CD4-positive, alpha-beta T cell (primary cell): ENCODE results near the gene SLC35G6. TPM values are rescaled to one million over a fixed set of nuclear protein-coding genes. Genes with fewer than 3 reads are reported as not detected.
A peak's percentile ranks its signal among the peaks of the same experiment; 100 is the strongest.

Experiments used
- ATAC-seq: fragments of 200-7000 bp; cut with Tn5 transposase; one replicate; pipeline ENCODE4 v1.10.0; 2022; ENCODE audit warnings: mild to moderate bottlenecking; ENCODE audit not compliant: poor library complexity
- CTCF ChIA-PET: fragments of 350-600 bp; sonication (Branson Sonifier 250); formaldehyde crosslinking; loops from one replicate; lab custom pipeline; 2021; ENCODE audit warnings: antibody characterized with exemption, inconsistent platforms; lab: Charles Lee
- POLR2A ChIA-PET: fragments of 350-600 bp; sonication (Branson Sonifier 250); formaldehyde crosslinking; loops from one replicate; lab custom pipeline; 2021; ENCODE audit warnings: antibody characterized with exemption, inconsistent platforms; lab: Charles Lee
- DNase-seq, 14 experiments: peaks; one replicate each; pipeline ENCODE4 v3.0.0-alpha.2; 2013 to 2020; ENCODE audit warnings: mixed read lengths in 2 of 14
- H3K27ac ChIP-seq, 2 donors: one replicate each; pipeline versions ENCODE4 v1.5.1 to v1.7.0; 2013; ENCODE audit warnings: low read length in 2 of 2, low read depth in 1 of 2, mild to moderate bottlenecking in 1 of 2
- H3K27me3 ChIP-seq, 2 experiments: 1 replicate in 1 of 2; 2 replicates in 1 of 2; pipeline versions ENCODE4 v1.6.1 to v1.7.0; 2013; ENCODE audit warnings: low read length in 2 of 2, control low read depth in 1 of 2, mild to moderate bottlenecking in 1 of 2, moderate library complexity in 1 of 2; ENCODE audit not compliant: insufficient read depth in 2 of 2, control insufficient read depth in 1 of 2
- H3K36me3 ChIP-seq: one replicate; pipeline ENCODE4 v1.6.1; 2013; ENCODE audit warnings: low read length, control low read depth; ENCODE audit not compliant: insufficient read depth
- H3K4me1 ChIP-seq: one replicate; pipeline ENCODE4 v1.6.1; 2013; ENCODE audit warnings: low read length, control low read depth; ENCODE audit not compliant: insufficient read depth
- H3K4me3 ChIP-seq: one replicate; pipeline ENCODE4 v1.5.1; 2013; ENCODE audit warnings: mild to moderate bottlenecking, low read length, moderate library complexity
- H3K9me3 ChIP-seq, 2 experiments: 1 replicate in 1 of 2; 2 replicates in 1 of 2; pipeline versions ENCODE4 v1.6.1 to v1.7.0; 2013; ENCODE audit warnings: low read length in 2 of 2, mild to moderate bottlenecking in 2 of 2, control low read depth in 1 of 2, moderate library complexity in 1 of 2; ENCODE audit not compliant: control insufficient read depth in 1 of 2, insufficient read depth in 1 of 2
- H3K27ac Mint-ChIP-seq: one replicate; pipeline ENCODE4 v1.8.0; 2020; ENCODE audit warnings: mixed read lengths
- H3K27me3 Mint-ChIP-seq: one replicate; pipeline ENCODE4 v1.8.0; 2021; ENCODE audit warnings: mixed read lengths
- H3K36me3 Mint-ChIP-seq: one replicate; pipeline ENCODE4 v1.8.0; 2021; ENCODE audit warnings: low read depth, mixed read lengths
- H3K4me1 Mint-ChIP-seq: one replicate; pipeline ENCODE4 v1.8.0; 2021; ENCODE audit warnings: low read depth, mixed read lengths
- H3K4me3 Mint-ChIP-seq: one replicate; pipeline ENCODE4 v1.8.0; 2020; ENCODE audit warnings: mild to moderate bottlenecking, mixed read lengths
- H3K9me3 Mint-ChIP-seq: one replicate; pipeline ENCODE4 v1.8.0; 2020; ENCODE audit warnings: mixed read lengths
- CTCF ChIP-seq: fragments of 200-600 bp; IDR thresholded peaks from one replicate; pipeline ENCODE4 v1.8.0; 2022; ENCODE audit warnings: antibody characterized with exemption, mild to moderate bottlenecking
- intact Hi-C, 2 experiments: fragments of 100-400 bp; cut with DNase I in 1 of 2; cut with micrococcal nuclease in 1 of 2; formaldehyde crosslinking; loops; one replicate each; pipeline versions ENCODE4 v1.15.1 to v1.9.0; 2023 to 2025; cut with DNase I, micrococcal nuclease
- total RNA-seq, 174 experiments: library from RNA in 2 of 174; stranded (reverse) in 2 of 174; gene quantifications; one replicate each; pipeline ENCODE4 v1.2.3 and lab custom pipeline; 2021 to 2026

The SLC35G6 gene
- total RNA-seq, 2 experiments from 2014 or later: 0.17 TPM; not detected in 1

GRCh38 chr17:7444682-7445618 lies 36.3 kb upstream of the SLC35G6 start, which contains the start of gene CHRNB1:
CHRNB1 (plus strand) TSS chr17:7445061; CDS start chr17:7445128, 67 bp downstream.
- Histone ChIP-seq H3K27ac (no peak within 1 kb of the TSS), H3K4me3 (peak within 1 kb of the TSS; percentile 37), H3K36me3 (no peaks in the 10 kb centered on the region), H3K4me1 (peaks cover 37% of the 10 kb centered on the region), H3K9me3 (peaks cover 0 to 28% of the 10 kb centered on the region in 2 experiments), H3K27me3 (peaks cover 67 to 73% of the 10 kb centered on the region in 2 experiments)
- intact Hi-C loops: no loop called here
- Mint-ChIP-seq H3K27me3 (peaks cover 72% of the 10 kb centered on the region), H3K4me3 (peak within 1 kb of the TSS; percentile 59), H3K36me3 (no peaks in the 10 kb centered on the region), H3K4me1 (peaks cover 29% of the 10 kb centered on the region), H3K9me3 (no peaks in the 10 kb centered on the region), H3K27ac (no peak within 1 kb of the TSS)
- ATAC-seq (peak; percentile 11), DNase-seq (peak in 3 of 14 experiments; percentile 15 to 56 (median 43))
- ChIA-PET POLR2A (interaction anchor here (1.1 to 4.0 kb wide), 7 partner anchors 9 to 115 kb away, joined by 4 to 25 read pairs (median 6); partner anchors contain the start of genes PLSCR3, POLR2A, SLC35G6 and ZBTB4), CTCF (interaction anchor here (1.1 to 1.4 kb wide), 4 partner anchors 8 to 149 kb away, joined by 3 to 5 read pairs (median 4); no protein-coding TSS in a partner anchor)
- TF ChIP-seq CTCF: no peak

- DNase-seq: peak in 11 of 14 experiments; percentile 19 to 61 (median 38)
- H3K4me3 Mint-ChIP-seq: peak overlapping the region; percentile 59
- Histone ChIP-seq H3K9me3 (peaks cover 0 to 21% of the 10 kb centered on the region in 2 experiments), H3K4me1 (peaks cover 30% of the 10 kb centered on the region), H3K36me3 (no peaks in the 10 kb centered on the region), H3K27ac (no peak overlapping the region), H3K27me3 (peaks cover 61 to 67% of the 10 kb centered on the region in 2 experiments), H3K4me3 (peak overlapping the region; percentile 37)
- TF ChIP-seq CTCF: no peak
- H3K36me3 Mint-ChIP-seq: no peaks in the 10 kb centered on the region
- intact Hi-C loops: no loop called here
- ChIA-PET CTCF (interaction anchor here (1.1 to 1.4 kb wide), 3 partner anchors 9 to 150 kb away, joined by 3 to 5 read pairs (median 3); no protein-coding TSS in a partner anchor), POLR2A (interaction anchor here (0.6 to 4.0 kb wide), 8 partner anchors 8 to 242 kb away, joined by 3 to 25 read pairs (median 6); partner anchors contain the start of genes MPDU1, PLSCR3, POLR2A and SLC35G6)
- peak; percentile 91 for ATAC-seq
- peaks cover 66% of the 10 kb centered on the region for H3K27me3 Mint-ChIP-seq
- no peak overlapping the region for H3K27ac Mint-ChIP-seq
- no peaks in the 10 kb centered on the region for H3K9me3 Mint-ChIP-seq
- peaks cover 23% of the 10 kb centered on the region for H3K4me1 Mint-ChIP-seq
Observed at GRCh38 chr17:7445619-7445968, 35.7 kb upstream of the SLC35G6 start.

- ATAC-seq (no peak), DNase-seq (no peak)
- no peak overlapping the region for H3K4me3 Mint-ChIP-seq
- peaks cover 38 to 39% of the 10 kb centered on the region in 2 experiments for H3K27me3 ChIP-seq
- no peak overlapping the region for H3K4me3 ChIP-seq
- intact Hi-C loops: no loop called here
- H3K9me3 Mint-ChIP-seq: no peaks in the 10 kb centered on the region
- H3K9me3 ChIP-seq: peaks cover 0 to 19% of the 10 kb centered on the region in 2 experiments
- H3K27ac Mint-ChIP-seq: no peak overlapping the region
- H3K4me1 Mint-ChIP-seq: peaks cover 23% of the 10 kb centered on the region
- ChIA-PET CTCF (interaction anchor here (0.7 to 1.2 kb wide), 2 partner anchors 12 to 75 kb away, joined by 4 read pairs; no protein-coding TSS in a partner anchor), POLR2A (interaction anchor here (0.7 to 2.4 kb wide), 3 partner anchors 12 to 240 kb away, joined by 3 to 8 read pairs (median 3); partner anchors contain the start of genes TMEM102 and WRAP53)
- no peaks in the 10 kb centered on the region for H3K36me3 Mint-ChIP-seq
- no peaks in the 10 kb centered on the region for H3K36me3 ChIP-seq
- peaks cover 25% of the 10 kb centered on the region for H3K4me1 ChIP-seq
- H3K27me3 Mint-ChIP-seq: peaks cover 37% of the 10 kb centered on the region
- no peak overlapping the region for H3K27ac ChIP-seq
- TF ChIP-seq CTCF: no peak
Observed at GRCh38 chr17:7448461-7448860, 32.8 kb upstream of the SLC35G6 start.
